GM21367 (cell line): Measurements from ENCODE around the gene RBM28.
"Not testable (repeated sequence)": the region's sequence is repeated elsewhere in the genome, so short reads cannot be mapped to it uniquely, and the experiment has no call there.

Source experiments
- ATAC-seq: cut with Tn5 transposase; IDR thresholded peaks from one replicate; pipeline ENCODE4 v1.9.1; 2021; ENCODE audit not compliant: unreplicated experiment

RBM28 gene

DNA sequence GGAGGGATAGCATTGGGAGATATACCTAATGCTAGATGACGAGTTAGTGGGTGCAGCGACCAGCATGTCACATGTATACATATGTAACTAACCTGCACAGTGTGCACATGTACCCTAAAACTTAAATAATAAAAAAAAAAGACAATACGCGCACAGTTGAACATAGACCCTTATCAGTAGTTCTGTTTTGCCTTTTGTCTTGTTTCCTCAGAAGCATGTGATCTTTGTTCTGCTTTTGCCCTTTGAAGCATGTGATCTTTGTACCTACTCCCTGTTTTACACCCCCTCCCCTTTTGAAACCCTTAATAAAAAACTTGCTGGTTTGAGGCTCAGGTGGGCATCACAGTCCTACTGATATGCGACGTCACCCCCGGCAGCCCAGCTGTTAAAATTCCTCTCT lies 45.7 kb downstream of the RBM28 start:
- ATAC-seq, result not testable (repeated sequence)

- no peak for ATAC-seq
Measured at GRCh38 chr7:128287556-128287955, 56.2 kb downstream of the RBM28 start.

- ATAC-seq, result no peak
Measured at GRCh38 chr7:128284102-128284501, 59.6 kb downstream of the RBM28 start.

GRCh38 chr7:128281605-128282380 lies 61.9 kb downstream of the RBM28 start:
- ATAC-seq, result no peak

DNA sequence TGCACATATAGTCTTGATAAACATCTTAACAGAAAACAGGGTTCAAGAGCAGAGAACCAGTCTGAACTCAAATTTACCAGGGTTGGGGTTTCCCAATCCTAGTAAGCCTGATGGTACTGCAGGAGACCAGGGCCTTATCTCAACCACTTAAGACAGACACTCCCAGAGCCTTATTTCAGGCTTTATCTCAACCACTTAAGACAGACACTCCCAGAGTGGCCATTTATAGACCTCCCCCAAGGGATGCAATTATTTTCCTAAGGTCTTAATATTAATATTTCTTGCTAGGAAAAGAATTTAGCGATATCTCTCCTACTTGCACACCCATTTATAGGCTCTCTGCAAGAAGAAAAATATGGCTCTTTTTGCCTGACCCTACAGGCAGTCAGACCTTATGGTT lies 63.3 kb downstream of the RBM28 start:
- not testable (repeated sequence) for ATAC-seq

GRCh38 chr7:128279124-128279713 lies 64.5 kb downstream of the RBM28 start:
- ATAC-seq, result no peak

DNA sequence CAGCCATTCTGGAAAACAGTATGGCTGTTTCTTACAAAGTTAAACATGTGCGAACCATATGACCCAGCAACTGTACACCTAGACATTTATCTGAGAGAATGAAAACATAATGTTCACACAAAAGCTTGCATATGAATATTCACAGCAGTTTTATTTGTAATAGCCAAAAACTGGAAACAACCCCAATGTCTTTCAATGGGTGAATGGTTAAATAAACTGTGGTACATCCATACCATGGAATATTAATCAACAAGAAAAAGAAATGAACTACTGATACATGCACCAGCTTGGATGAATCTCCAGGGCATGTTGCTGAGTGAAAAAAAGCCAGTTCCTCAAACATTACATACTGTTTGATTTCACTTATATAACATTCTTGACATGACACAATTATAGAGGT lies 65.3 kb downstream of the RBM28 start:
- no peak for ATAC-seq

GRCh38 chr7:128275681-128276080 lies 68.0 kb downstream of the RBM28 start:
- no peak for ATAC-seq

DNA sequence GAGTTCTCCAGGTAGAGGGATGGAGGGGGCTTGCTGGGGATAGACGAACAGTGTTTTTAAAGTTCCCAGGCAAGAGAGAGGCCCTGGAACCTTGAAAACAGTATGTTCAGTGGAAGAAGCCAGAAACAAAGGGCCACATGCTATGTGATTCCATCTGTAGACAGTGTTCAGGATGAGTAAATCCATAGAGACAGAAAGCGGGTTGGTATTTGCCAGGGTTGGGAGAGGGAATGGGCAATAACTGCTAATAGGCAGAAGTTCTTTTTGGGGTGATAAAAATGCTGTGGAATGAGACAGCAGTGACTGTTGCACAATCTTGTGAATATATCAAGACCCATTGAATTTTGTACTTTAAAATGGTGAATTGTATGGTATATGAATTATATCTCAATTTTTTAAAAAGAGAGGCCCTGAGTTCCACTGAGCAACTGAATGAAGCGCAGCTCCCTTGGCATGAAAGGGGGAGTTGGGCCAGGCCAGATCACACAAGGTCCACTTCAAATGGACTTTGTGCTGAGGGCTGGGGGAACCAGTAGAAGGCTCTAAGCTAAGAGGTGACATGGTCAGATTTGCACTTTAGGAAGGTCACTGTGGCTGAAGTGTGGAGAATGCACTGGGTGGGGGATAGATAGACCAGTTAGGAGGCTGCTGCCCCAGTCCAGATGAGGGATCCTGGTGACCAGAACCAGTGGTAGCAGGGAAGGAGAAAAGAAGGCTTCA lies 68.7 kb downstream of the RBM28 start:
- no peak for ATAC-seq

GRCh38 chr7:128274246-128274883 lies 69.3 kb downstream of the RBM28 start:
- no peak for ATAC-seq

- ATAC-seq, result no peak
Measured at GRCh38 chr7:128271942-128272481, 71.7 kb downstream of the RBM28 start.

- ATAC-seq, result no peak
Measured at GRCh38 chr7:128271471-128271941, 72.2 kb downstream of the RBM28 start.

- no peak for ATAC-seq
Measured at GRCh38 chr7:128270826-128271272, 72.9 kb downstream of the RBM28 start.

- no peak for ATAC-seq
Measured at GRCh38 chr7:128268233-128268632, 75.5 kb downstream of the RBM28 start.

GRCh38 chr7:128267595-128267924 lies 76.1 kb downstream of the RBM28 start:
- ATAC-seq, result no peak

- ATAC-seq, result no peak
Measured at GRCh38 chr7:128266883-128267594, 76.7 kb downstream of the RBM28 start.

DNA sequence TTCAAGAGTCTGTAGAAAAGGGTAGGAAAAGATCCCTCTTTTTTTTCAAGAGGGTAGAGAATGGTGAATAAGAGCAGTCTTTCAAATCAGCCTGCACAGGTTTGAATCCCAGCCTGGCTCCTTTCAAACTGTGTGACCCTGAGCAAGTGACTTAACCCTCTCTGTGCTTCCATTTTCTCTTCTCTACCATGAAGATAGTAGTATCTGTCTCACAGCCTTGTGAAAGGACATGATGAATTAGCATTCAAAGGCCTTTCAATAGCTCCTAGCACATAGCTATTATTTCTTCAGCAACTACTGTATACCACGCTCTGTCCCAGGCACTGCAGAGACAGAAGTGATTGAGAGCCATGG lies 77.2 kb downstream of the RBM28 start:
- ATAC-seq, result no peak

GRCh38 chr7:128265906-128266300 lies 77.8 kb downstream of the RBM28 start:
- ATAC-seq, result no peak

GRCh38 chr7:128265156-128265905 lies 78.4 kb downstream of the RBM28 start:
- ATAC-seq, result no peak

DNA sequence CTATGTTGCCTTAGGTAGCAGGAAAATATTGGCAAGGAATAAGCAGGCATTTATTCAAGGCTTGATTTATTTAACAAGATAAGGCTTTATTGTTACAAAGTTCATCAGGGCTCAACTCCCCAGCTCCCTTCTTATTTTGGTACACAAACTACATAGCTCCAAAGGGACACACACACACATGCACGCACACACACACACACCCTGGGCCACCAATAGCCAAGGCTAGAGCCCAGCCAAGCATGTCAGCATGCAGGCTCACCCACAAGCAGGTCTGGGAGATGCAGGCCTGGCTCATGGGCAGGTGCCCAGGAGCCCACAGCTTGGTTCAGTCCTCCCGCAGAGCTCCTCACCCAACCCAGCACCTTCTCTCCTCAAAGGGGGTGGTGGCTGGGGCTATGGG lies 79.2 kb downstream of the RBM28 start:
- ATAC-seq, result no peak
